B cell (primary cell): ENCODE measurements around the gene C6orf132. TPM values are rescaled to one million over a fixed set of nuclear protein-coding genes. Genes with fewer than 3 reads are reported as not detected.

ENCODE experiments used
- ATAC-seq: fragments of 200-7000 bp; cut with Tn5 transposase; one replicate; pipeline ENCODE4 v1.10.0; 2021; ENCODE audit warnings: low read depth, mild to moderate bottlenecking, moderate number of reproducible peaks, moderate library complexity
- CTCF ChIA-PET: fragments of 350-600 bp; sonication (Branson Sonifier 250); formaldehyde crosslinking; loops from one replicate; lab custom pipeline; 2021; ENCODE audit warnings: antibody characterized with exemption, inconsistent platforms; lab: Charles Lee
- POLR2A ChIA-PET: fragments of 350-600 bp; sonication (Branson Sonifier 250); formaldehyde crosslinking; loops from one replicate; lab custom pipeline; 2021; ENCODE audit warnings: antibody characterized with exemption; lab: Charles Lee
- DNase-seq: peaks from one replicate; pipeline ENCODE4 v3.0.0; 2013
- H2AFZ ChIP-seq: 2 replicates; pipeline ENCODE4 v1.6.1; 2012; ENCODE audit warnings: mild to moderate bottlenecking, low read depth, low read length; ENCODE audit not compliant: insufficient read depth, poor library complexity, severe bottlenecking
- H3K27ac ChIP-seq, 2 donors: 1 replicate in 1 of 2; 2 replicates in 1 of 2; pipeline ENCODE4 v1.5.1; 2012 to 2013; ENCODE audit warnings: low read length in 2 of 2, mild to moderate bottlenecking in 2 of 2, moderate library complexity in 1 of 2
- H3K27me3 ChIP-seq, 4 experiments: fragments of 200-600 bp in 1 of 4; sonication (generic) in 1 of 4; replicated peaks in 1 of 4; 1 replicate in 2 of 4; 2 replicates in 2 of 4; pipeline versions ENCODE4 v1.6.1 to v1.7.0; 2013 to 2016; ENCODE audit warnings: low read length in 3 of 4, mild to moderate bottlenecking in 2 of 4, mixed read lengths in 1 of 4, moderate library complexity in 1 of 4; ENCODE audit not compliant: insufficient read depth in 4 of 4, control insufficient read depth in 3 of 4; ENCODE audit errors: control extremely low read depth in 1 of 4
- H3K36me3 ChIP-seq, 2 experiments: replicated peaks in 1 of 2; 1 replicate in 1 of 2; 2 replicates in 1 of 2; pipeline versions ENCODE4 v1.6.1 to v1.7.1; 2013; ENCODE audit warnings: low read length in 1 of 2; ENCODE audit not compliant: insufficient read depth in 2 of 2, control insufficient read depth in 1 of 2; ENCODE audit errors: control extremely low read depth in 1 of 2, extremely low read depth in 1 of 2
- H3K4me1 ChIP-seq, 2 donors: fragments of 200-600 bp in 1 of 2; sonication (generic) in 1 of 2; 1 replicate in 1 of 2; 2 replicates in 1 of 2; pipeline versions ENCODE4 v1.5.1 to v1.6.1; 2013 to 2017; ENCODE audit warnings: low read length in 2 of 2; ENCODE audit not compliant: control insufficient read depth in 2 of 2, insufficient read depth in 2 of 2
- H3K4me2 ChIP-seq: replicated peaks from 2 replicates; pipeline ENCODE3; 2012; ENCODE audit warnings: mild to moderate bottlenecking, low read depth, low read length; ENCODE audit not compliant: poor library complexity, severe bottlenecking
- H3K4me3 ChIP-seq, 5 experiments: fragments of 200-600 bp in 1 of 5; sonication (generic) in 1 of 5; 1 replicate in 3 of 5; 2 replicates in 2 of 5; pipeline versions ENCODE4 v1.5.1 to v1.7.0; 2011 to 2016; ENCODE audit warnings: low read length in 4 of 5, mild to moderate bottlenecking in 4 of 5, low read depth in 2 of 5, control low read depth in 1 of 5, moderate library complexity in 1 of 5; ENCODE audit not compliant: insufficient read depth in 1 of 5; ENCODE audit errors: control extremely low read depth in 1 of 5, extremely low read depth in 1 of 5
- H3K79me2 ChIP-seq: fragments of 200-600 bp; sonication (generic); one replicate; pipeline ENCODE4 v1.6.0; 2016; ENCODE audit warnings: low read length; ENCODE audit not compliant: control insufficient read depth, insufficient read depth
- H3K9ac ChIP-seq: fragments of 200-600 bp; sonication (generic); 2 replicates; pipeline ENCODE4 v1.6.1; 2017; ENCODE audit warnings: mild to moderate bottlenecking, low read length, moderate library complexity
- H3K9me3 ChIP-seq, 3 donors: one replicate each; pipeline versions ENCODE4 v1.6.1 to v1.7.1; 2013; ENCODE audit warnings: low read length in 2 of 3; ENCODE audit not compliant: control insufficient read depth in 2 of 3, insufficient read depth in 1 of 3; ENCODE audit errors: control extremely low read depth in 1 of 3
- H4K20me1 ChIP-seq: 2 replicates; pipeline ENCODE4 v1.6.0; 2012; ENCODE audit warnings: mild to moderate bottlenecking, low read length; ENCODE audit not compliant: insufficient read depth, control insufficient read depth, poor library complexity, severe bottlenecking
- H3K27ac Mint-ChIP-seq: one replicate; pipeline ENCODE4 v1.8.0; 2021; ENCODE audit warnings: mixed read lengths
- H3K27me3 Mint-ChIP-seq: one replicate; pipeline ENCODE4 v1.8.0; 2021; ENCODE audit warnings: mixed read lengths
- H3K4me1 Mint-ChIP-seq: one replicate; pipeline ENCODE4 v1.8.0; 2021; ENCODE audit warnings: mixed read lengths
- H3K4me3 Mint-ChIP-seq: one replicate; pipeline ENCODE4 v1.8.0; 2021; ENCODE audit warnings: mixed read lengths
- H3K9me3 Mint-ChIP-seq: one replicate; pipeline ENCODE4 v1.8.0; 2022; ENCODE audit warnings: mixed read lengths; ENCODE audit not compliant: insufficient read depth
- CTCF ChIP-seq: fragments of 200-600 bp; IDR thresholded peaks from one replicate; pipeline ENCODE4 v1.8.0; 2022; ENCODE audit warnings: antibody characterized with exemption, mild to moderate bottlenecking
- EZH2 ChIP-seq: IDR thresholded peaks from 2 replicates; pipeline ENCODE4 v1.6.1; 2012; ENCODE audit warnings: borderline replicate concordance, low read depth, mild to moderate bottlenecking, moderate library complexity, low read length; ENCODE audit not compliant: insufficient read depth, poor library complexity, severe bottlenecking
- WGBS: methylation state at CpG from one replicate; pipeline ENCODE4 v1.1.5; 2013; ENCODE audit warnings: missing lambda C conversion rate; ENCODE audit not compliant: insufficient coverage; 5-methylcytosine and 5-hydroxymethylcytosine counted together
- intact Hi-C: fragments of 100-400 bp; cut with micrococcal nuclease; formaldehyde crosslinking; loops from one replicate; pipeline ENCODE4 v1.10.0; 2022
- polyA plus RNA-seq: library from polyadenylated mRNA; depleted of rRNA; stranded (reverse); fragments of >200 nt; gene quantifications from 2 replicates; pipeline ENCODE4 v1.2.3, GENCODE V29; 2012
- total RNA-seq, 2 donors: library from RNA; stranded (reverse); fragments of 120-200 nt in 1 of 2; gene quantifications; 1 replicate in 1 of 2; 2 replicates in 1 of 2; pipeline versions ENCODE4 v1.2.3 to v1.2.4, GENCODE V29; 2013 to 2022

Gene C6orf132
- total and polyA plus RNA-seq, 2 donors (not counting 1 experiment from before 2014, with no cell fraction given), result 0.05 TPM; not detected in 1

GRCh38 chr6:42148058-42148457, 5.6 kb upstream of the C6orf132 start:
- H3K27me3 ChIP-seq, result peaks cover 0 to 12% (median 2%) of the 10 kb centered on the region in 4 experiments
- H3K4me3 ChIP-seq, result no peak overlapping the region
- Mint-ChIP-seq H3K9me3 (no peaks in the 10 kb centered on the region), H3K27ac (no peak overlapping the region), H3K4me3 (no peak overlapping the region), H3K27me3 (peaks cover 10% of the 10 kb centered on the region), H3K4me1 (no peaks in the 10 kb centered on the region)
- POLR2A ChIA-PET, result no interaction called here
- no peaks in the 10 kb centered on the region for H3K79me2 ChIP-seq
- CTCF ChIA-PET, result interaction anchor here (0.5 to 0.7 kb wide), 3 partner anchors 70 to 1894 kb away, joined by 3 to 4 read pairs (median 3); partner anchors contain the start of gene MRPS10
- H3K4me2 ChIP-seq, result no peak overlapping the region
- no peaks in the 10 kb centered on the region for H3K4me1 ChIP-seq
- H3K9me3 ChIP-seq, result no peaks in the 10 kb centered on the region
- no peak overlapping the region for H3K9ac ChIP-seq
- no peak for ATAC-seq
- intact Hi-C loops, result no loop called here
- WGBS, result 71% methylated on average over 3 of the region's 3 CpGs
- H2AFZ ChIP-seq, result no peak overlapping the region
- no peaks in the 10 kb centered on the region for H4K20me1 ChIP-seq
- no peak for DNase-seq
- TF ChIP-seq CTCF, result no peak
- TF ChIP-seq EZH2, result no peak
- H3K36me3 ChIP-seq, result no peaks in the 10 kb centered on the region
- no peak overlapping the region for H3K27ac ChIP-seq

GRCh38 chr6:42147138-42147562, 4.7 kb upstream of the C6orf132 start:
- 89% methylated on average over 5 of the region's 10 CpGs for WGBS
- H3K4me3 Mint-ChIP-seq, result no peak overlapping the region
- CTCF ChIA-PET, result interaction anchor here (0.7 kb wide), 1 partner anchor 727 kb away, joined by 4 read pairs; no protein-coding TSS in a partner anchor

More at GRCh38 chr6:42147138-42147562, 4.7 kb upstream of the C6orf132 start:
- DNase-seq (no peak), ATAC-seq (no peak)
- TF ChIP-seq EZH2 (no peak), CTCF (no peak)
- POLR2A ChIA-PET, result no interaction called here
- H3K27ac Mint-ChIP-seq, result no peak overlapping the region
- Histone ChIP-seq H3K79me2 (no peaks in the 10 kb centered on the region), H3K9me3 (peaks cover 0 to 4% (median 0%) of the 10 kb centered on the region in 3 donors), H3K27me3 (peaks cover 0 to 22% (median 8%) of the 10 kb centered on the region in 4 experiments), H3K9ac (no peak overlapping the region), H3K4me1 (peaks cover 7 to 8% of the 10 kb centered on the region in 2 donors), H2AFZ (no peak overlapping the region), H3K27ac (no peak overlapping the region), H3K4me3 (no peak overlapping the region), H3K4me2 (no peak overlapping the region), H3K36me3 (no peaks in the 10 kb centered on the region), H4K20me1 (no peaks in the 10 kb centered on the region)
- H3K4me1 Mint-ChIP-seq, result peaks cover 4% of the 10 kb centered on the region
- intact Hi-C loops, result no loop called here
- peaks cover 15% of the 10 kb centered on the region for H3K27me3 Mint-ChIP-seq
- no peaks in the 10 kb centered on the region for H3K9me3 Mint-ChIP-seq
